ENCODE data around the gene SORL1-AS1.

Gene SORL1-AS1

GRCh38 chr11:121466063-121466794, 13.5 kb upstream of the SORL1-AS1 start:
- Histone ChIP-seq H3K4me3 (no peak overlapping the region), H3K27me3 (replicated peaks; ENCODE audit: insufficient read depth) (no peaks in the 10 kb centered on the region), H3K4me1 (replicated peaks) (peaks cover 15% of the 10 kb centered on the region), H3K9me3 (no peaks in the 10 kb centered on the region), H3K36me3 (no peaks in the 10 kb centered on the region), H3K27ac (peak overlapping the region; percentile 72 to 73)
- DNase-seq (ENCODE audit: low spot score) = peak; percentile 99
- intact Hi-C loops (cut with DNase I) = no loop called here
- peak; percentile 94 for TF ChIP-seq POLR2AphosphoS5 (IDR thresholded peaks at IDR 0.05)
- no peak for TF ChIP-seq POLR2A (IDR thresholded peaks at IDR 0.05)
- TF ChIP-seq, protein P1, sequence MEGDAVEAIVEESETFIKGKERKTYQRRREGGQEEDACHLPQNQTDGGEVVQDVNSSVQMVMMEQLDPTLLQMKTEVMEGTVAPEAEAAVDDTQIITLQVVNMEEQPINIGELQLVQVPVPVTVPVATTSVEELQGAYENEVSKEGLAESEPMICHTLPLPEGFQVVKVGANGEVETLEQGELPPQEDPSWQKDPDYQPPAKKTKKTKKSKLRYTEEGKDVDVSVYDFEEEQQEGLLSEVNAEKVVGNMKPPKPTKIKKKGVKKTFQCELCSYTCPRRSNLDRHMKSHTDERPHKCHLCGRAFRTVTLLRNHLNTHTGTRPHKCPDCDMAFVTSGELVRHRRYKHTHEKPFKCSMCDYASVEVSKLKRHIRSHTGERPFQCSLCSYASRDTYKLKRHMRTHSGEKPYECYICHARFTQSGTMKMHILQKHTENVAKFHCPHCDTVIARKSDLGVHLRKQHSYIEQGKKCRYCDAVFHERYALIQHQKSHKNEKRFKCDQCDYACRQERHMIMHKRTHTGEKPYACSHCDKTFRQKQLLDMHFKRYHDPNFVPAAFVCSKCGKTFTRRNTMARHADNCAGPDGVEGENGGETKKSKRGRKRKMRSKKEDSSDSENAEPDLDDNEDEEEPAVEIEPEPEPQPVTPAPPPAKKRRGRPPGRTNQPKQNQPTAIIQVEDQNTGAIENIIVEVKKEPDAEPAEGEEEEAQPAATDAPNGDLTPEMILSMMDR (IDR thresholded peaks at IDR 0.05) = no peak
- WGBS = 18% methylated on average over 8 of the region's 8 CpGs

- intact Hi-C loops (cut with DNase I) = no loop called here
- no peak overlapping the region for H3K4me3 ChIP-seq
- WGBS = 68% methylated on average over 8 of the region's 8 CpGs
- H3K4me1 ChIP-seq (replicated peaks) = peaks cover 15% of the 10 kb centered on the region
- no peaks in the 10 kb centered on the region for H3K27me3 ChIP-seq (replicated peaks; ENCODE audit: insufficient read depth)
- TF ChIP-seq, protein P1 (IDR thresholded peaks at IDR 0.05) = no peak
- TF ChIP-seq POLR2A (IDR thresholded peaks at IDR 0.05) (no peak), POLR2AphosphoS5 (IDR thresholded peaks at IDR 0.05) (no peak)
- no peaks in the 10 kb centered on the region for H3K36me3 ChIP-seq
- H3K27ac ChIP-seq = peak overlapping the region; percentile 72 to 73
- DNase-seq (ENCODE audit: low spot score) = no peak
- H3K9me3 ChIP-seq = no peaks in the 10 kb centered on the region
These were observed 12.9 kb upstream of the SORL1-AS1 start for GRCh38 chr11:121465709-121466062.

DNA sequence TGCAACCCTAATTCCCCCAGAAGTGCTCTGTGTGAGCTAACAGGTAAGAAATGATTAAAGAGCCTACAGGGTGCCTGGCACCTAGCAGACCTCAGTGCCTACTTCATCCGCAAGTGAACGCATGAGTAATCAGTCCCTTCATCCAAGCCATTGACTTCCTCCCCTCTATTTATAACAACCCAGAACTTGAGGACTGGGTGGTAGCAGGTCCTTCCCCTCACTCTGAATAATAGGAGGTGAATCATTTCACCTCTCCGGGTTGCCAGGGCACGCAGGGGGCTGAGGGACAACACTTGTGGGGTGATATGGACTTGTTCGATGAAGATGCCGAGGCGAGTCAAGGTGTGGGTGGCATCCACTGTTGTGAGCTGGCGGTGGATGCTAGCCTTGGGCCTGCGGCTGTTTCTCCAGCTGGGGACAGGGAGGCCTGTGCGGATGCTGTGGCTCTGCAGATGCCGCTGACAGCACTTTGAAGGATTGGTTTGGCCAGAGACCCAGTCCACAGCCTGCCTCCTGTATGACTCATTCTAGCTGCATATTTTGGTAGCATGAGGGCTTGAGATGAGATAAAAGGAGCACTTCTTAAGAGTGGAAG, 11.7 kb upstream of the SORL1-AS1 start:
- 47% methylated on average over 11 of the region's 11 CpGs for WGBS
- no peaks in the 10 kb centered on the region for H3K9me3 ChIP-seq
- peak; percentile 60 for TF ChIP-seq POLR2AphosphoS5 (IDR thresholded peaks at IDR 0.05)
- TF ChIP-seq, protein P1 (IDR thresholded peaks at IDR 0.05) = no peak
- TF ChIP-seq POLR2A (IDR thresholded peaks at IDR 0.05) = no peak
- peak overlapping the region; percentile 70 to 73 for H3K27ac ChIP-seq
- DNase-seq (ENCODE audit: low spot score) = peak; percentile 65
- intact Hi-C loops (cut with DNase I) = no loop called here
- H3K36me3 ChIP-seq = no peaks in the 10 kb centered on the region
- no peak overlapping the region for H3K4me3 ChIP-seq
- peaks cover 15% of the 10 kb centered on the region for H3K4me1 ChIP-seq (replicated peaks)
- H3K27me3 ChIP-seq (replicated peaks; ENCODE audit: insufficient read depth) = no peaks in the 10 kb centered on the region

DNA sequence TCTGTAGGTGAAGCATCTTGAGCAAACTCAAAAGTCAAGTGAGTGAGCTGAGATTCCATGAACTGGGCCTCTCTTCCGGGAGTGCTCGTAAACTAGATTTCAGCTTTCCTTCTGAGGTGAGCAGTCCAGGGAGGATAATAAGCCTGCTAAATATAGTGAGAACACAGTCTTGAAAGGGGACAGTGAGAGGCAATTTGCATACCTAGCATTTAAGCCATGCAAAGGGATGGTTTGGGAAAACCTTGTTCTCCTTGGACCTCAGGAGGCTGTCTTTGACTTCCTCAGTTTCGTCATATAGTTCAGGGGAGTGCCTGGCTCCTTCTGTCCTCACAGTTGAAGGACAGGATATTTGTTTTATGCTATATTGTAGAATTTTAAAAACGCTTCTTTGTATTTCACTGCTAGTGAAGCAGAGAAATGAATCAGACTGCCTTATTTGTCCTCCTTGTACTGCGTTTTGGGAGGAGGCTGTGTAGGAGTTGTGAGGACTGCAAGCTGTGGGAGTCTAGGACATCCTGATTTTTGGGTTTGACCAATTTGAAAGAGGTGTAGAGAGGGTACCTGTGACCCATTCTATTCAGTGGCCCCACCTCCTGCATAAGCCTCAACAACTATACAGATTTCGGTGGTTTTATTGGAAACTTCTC, 11.0 kb upstream of the SORL1-AS1 start:
- Histone ChIP-seq H3K27ac (peak overlapping the region; percentile 70 to 73), H3K4me1 (replicated peaks) (peaks cover 15% of the 10 kb centered on the region), H3K27me3 (replicated peaks; ENCODE audit: insufficient read depth) (no peaks in the 10 kb centered on the region), H3K36me3 (no peaks in the 10 kb centered on the region), H3K9me3 (no peaks in the 10 kb centered on the region), H3K4me3 (no peak overlapping the region)
- WGBS = 56% methylated on average over 6 of the region's 6 CpGs
- DNase-seq (ENCODE audit: low spot score) = no peak
- intact Hi-C loops (cut with DNase I) = no loop called here
- TF ChIP-seq POLR2AphosphoS5 (IDR thresholded peaks at IDR 0.05) (peak; percentile 52), POLR2A (IDR thresholded peaks at IDR 0.05) (no peak)
- TF ChIP-seq, protein P1 (IDR thresholded peaks at IDR 0.05) = no peak
